Loucy (cell line): ENCODE data around the gene RAB7B.

Source experiments
- H2AFZ ChIP-seq: fragments of 200-600 bp; sonication (generic); 2 replicates; pipeline ENCODE4 v1.6.0; 2016; ENCODE audit warnings: antibody characterized with exemption, mild to moderate bottlenecking, low read length, moderate library complexity
- H3F3A ChIP-seq: fragments of 200-600 bp; 2 replicates; pipeline ENCODE4 v1.6.0; 2016; ENCODE audit warnings: antibody characterized with exemption, low read depth, mild to moderate bottlenecking
- H3K27me3 ChIP-seq: fragments of 200-600 bp; sonication (generic); 2 replicates; pipeline ENCODE4 v1.6.1; 2014; ENCODE audit warnings: low read length, mild to moderate bottlenecking; ENCODE audit not compliant: insufficient read depth, poor library complexity, severe bottlenecking
- H3K36me3 ChIP-seq: fragments of 200-600 bp; sonication (generic); 2 replicates; pipeline ENCODE4 v1.6.1; 2016; ENCODE audit warnings: low read length; ENCODE audit not compliant: insufficient read depth
- H3K4me1 ChIP-seq: fragments of 200-600 bp; sonication (generic); 2 replicates; pipeline ENCODE4 v1.5.1; 2014; ENCODE audit warnings: low read length, mild to moderate bottlenecking; ENCODE audit not compliant: insufficient read depth, poor library complexity, severe bottlenecking
- H3K4me2 ChIP-seq: fragments of 200-600 bp; sonication (generic); 2 replicates; pipeline ENCODE4 v1.6.0; 2014; ENCODE audit warnings: antibody characterized with exemption, low read length, low read depth, mild to moderate bottlenecking; ENCODE audit not compliant: poor library complexity, severe bottlenecking
- H3K4me3 ChIP-seq: fragments of 200-600 bp; sonication (generic); 2 replicates; pipeline ENCODE4 v1.5.1; 2014; ENCODE audit warnings: low read length, mild to moderate bottlenecking, mixed read lengths; ENCODE audit not compliant: poor library complexity, severe bottlenecking
- H3K79me2 ChIP-seq: fragments of 200-600 bp; sonication (generic); 2 replicates; pipeline ENCODE4 v1.6.1; 2014; ENCODE audit warnings: low read length; ENCODE audit not compliant: insufficient read depth
- H3K9ac ChIP-seq: fragments of 200-600 bp; sonication (generic); 2 replicates; pipeline ENCODE4 v1.6.0; 2014; ENCODE audit warnings: mild to moderate bottlenecking, low read depth, low read length, moderate library complexity; ENCODE audit not compliant: poor library complexity, severe bottlenecking
- H3K9me2 ChIP-seq: fragments of 200-600 bp; sonication (generic); replicated peaks from 2 replicates; pipeline ENCODE4 v1.6.1; 2016; ENCODE audit warnings: low read depth, low read length, mixed read lengths
- H3K9me3 ChIP-seq: fragments of 200-600 bp; sonication (generic); 2 replicates; pipeline ENCODE4 v1.6.1; 2014; ENCODE audit warnings: mild to moderate bottlenecking, antibody characterized with exemption, low read length, low read depth; ENCODE audit not compliant: insufficient read depth
- H4K20me1 ChIP-seq: fragments of 200-600 bp; sonication (generic); 2 replicates; pipeline ENCODE4 v1.6.0; 2014; ENCODE audit warnings: antibody characterized with exemption, low read length, mild to moderate bottlenecking; ENCODE audit not compliant: insufficient read depth, poor library complexity, severe bottlenecking
- EZH2phosphoT487 ChIP-seq: fragments of 200-600 bp; IDR thresholded peaks from 2 replicates; pipeline ENCODE4 v1.6.1; 2018; ENCODE audit warnings: antibody characterized with exemption, mild to moderate bottlenecking, moderate library complexity, borderline replicate concordance
- TF ChIP-seq, protein P1 (sequence below): fragments of 200-600 bp; sonication (generic); conservative IDR thresholded peaks from 2 replicates; pipeline ENCODE4 v1.5.1; 2014; ENCODE audit warnings: mild to moderate bottlenecking, antibody characterized with exemption, low read length

RAB7B gene

DNA sequence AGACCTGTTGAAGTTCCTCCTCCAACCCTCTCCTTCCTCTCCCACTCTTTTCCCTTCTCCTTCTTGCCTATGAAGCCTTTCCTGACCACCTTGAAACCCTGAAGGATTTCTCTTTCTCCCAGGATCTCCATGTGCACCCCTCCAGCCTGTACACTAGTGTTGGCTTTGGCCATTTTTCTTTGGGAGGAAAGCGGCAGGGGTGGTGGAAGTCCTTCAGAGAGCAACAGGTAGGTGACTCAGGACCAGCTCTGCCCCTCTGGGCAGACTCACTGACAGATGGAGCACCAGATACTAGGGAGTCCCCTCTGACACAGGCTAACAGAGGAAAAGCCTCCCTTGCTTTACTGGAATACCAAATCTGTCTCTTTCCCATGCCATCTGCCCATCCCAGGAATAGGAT is 64.5 kb downstream of the RAB7B start:
- H3F3A ChIP-seq, result no peaks in the 10 kb centered on the region
- H3K9me2 ChIP-seq, result no peaks in the 10 kb centered on the region
- no peak overlapping the region for H3K4me3 ChIP-seq
- no peaks in the 10 kb centered on the region for H3K9me3 ChIP-seq
- peaks cover 14% of the 10 kb centered on the region for H3K4me1 ChIP-seq
- TF ChIP-seq, protein P1, sequence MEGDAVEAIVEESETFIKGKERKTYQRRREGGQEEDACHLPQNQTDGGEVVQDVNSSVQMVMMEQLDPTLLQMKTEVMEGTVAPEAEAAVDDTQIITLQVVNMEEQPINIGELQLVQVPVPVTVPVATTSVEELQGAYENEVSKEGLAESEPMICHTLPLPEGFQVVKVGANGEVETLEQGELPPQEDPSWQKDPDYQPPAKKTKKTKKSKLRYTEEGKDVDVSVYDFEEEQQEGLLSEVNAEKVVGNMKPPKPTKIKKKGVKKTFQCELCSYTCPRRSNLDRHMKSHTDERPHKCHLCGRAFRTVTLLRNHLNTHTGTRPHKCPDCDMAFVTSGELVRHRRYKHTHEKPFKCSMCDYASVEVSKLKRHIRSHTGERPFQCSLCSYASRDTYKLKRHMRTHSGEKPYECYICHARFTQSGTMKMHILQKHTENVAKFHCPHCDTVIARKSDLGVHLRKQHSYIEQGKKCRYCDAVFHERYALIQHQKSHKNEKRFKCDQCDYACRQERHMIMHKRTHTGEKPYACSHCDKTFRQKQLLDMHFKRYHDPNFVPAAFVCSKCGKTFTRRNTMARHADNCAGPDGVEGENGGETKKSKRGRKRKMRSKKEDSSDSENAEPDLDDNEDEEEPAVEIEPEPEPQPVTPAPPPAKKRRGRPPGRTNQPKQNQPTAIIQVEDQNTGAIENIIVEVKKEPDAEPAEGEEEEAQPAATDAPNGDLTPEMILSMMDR, result no peak
- no peak for TF ChIP-seq EZH2phosphoT487
- H2AFZ ChIP-seq, result no peak overlapping the region
- H3K36me3 ChIP-seq, result no peaks in the 10 kb centered on the region
- no peaks in the 10 kb centered on the region for H3K79me2 ChIP-seq
- no peak overlapping the region for H3K9ac ChIP-seq
- no peaks in the 10 kb centered on the region for H3K27me3 ChIP-seq
- H4K20me1 ChIP-seq, result no peaks in the 10 kb centered on the region
- no peak overlapping the region for H3K4me2 ChIP-seq

DNA sequence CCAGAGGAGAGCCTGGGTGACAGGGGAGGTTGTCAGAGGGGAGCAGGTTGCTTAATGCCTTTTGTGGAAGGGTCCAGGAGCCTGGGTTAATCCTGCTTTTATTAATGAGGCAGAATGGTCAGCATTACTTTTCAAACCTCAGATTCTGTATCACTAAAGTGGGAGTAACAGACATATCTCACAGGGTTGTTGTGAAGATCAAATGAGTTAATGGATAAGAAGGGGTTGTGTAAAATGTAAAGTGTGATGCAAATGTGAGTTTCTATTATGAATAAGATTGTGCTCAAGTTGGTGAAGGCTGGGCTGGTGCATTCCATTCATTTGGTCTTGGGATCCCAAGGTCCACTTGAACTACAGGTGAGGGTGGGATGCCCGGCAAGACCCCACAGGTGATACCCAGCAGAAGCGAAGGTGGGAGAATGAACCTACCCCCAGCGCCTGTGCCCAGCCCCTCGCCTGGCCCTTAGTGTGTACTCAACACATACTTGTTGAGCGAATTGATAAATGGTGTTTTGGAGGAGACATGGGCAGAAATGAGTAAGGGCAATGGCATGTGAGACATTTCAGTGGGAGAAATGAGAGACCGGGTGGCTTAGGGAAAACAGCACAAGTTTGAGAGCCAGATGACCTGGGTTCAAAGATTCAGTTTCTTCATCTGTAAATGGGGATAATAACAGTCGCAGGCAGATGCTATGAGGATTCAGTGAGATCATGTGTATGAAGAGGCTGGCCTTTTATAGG is 66.2 kb downstream of the RAB7B start:
- TF ChIP-seq, protein P1, result no peak
- no peak for TF ChIP-seq EZH2phosphoT487
- no peak overlapping the region for H3K4me3 ChIP-seq
- no peaks in the 10 kb centered on the region for H3K9me2 ChIP-seq
- no peak overlapping the region for H3K4me2 ChIP-seq
- no peaks in the 10 kb centered on the region for H3F3A ChIP-seq
- H3K36me3 ChIP-seq, result no peaks in the 10 kb centered on the region
- H4K20me1 ChIP-seq, result no peaks in the 10 kb centered on the region
- H2AFZ ChIP-seq, result no peak overlapping the region
- H3K9me3 ChIP-seq, result no peaks in the 10 kb centered on the region
- H3K4me1 ChIP-seq, result peaks cover 6% of the 10 kb centered on the region
- H3K9ac ChIP-seq, result no peak overlapping the region
- H3K27me3 ChIP-seq, result no peaks in the 10 kb centered on the region
- H3K79me2 ChIP-seq, result no peaks in the 10 kb centered on the region

DNA sequence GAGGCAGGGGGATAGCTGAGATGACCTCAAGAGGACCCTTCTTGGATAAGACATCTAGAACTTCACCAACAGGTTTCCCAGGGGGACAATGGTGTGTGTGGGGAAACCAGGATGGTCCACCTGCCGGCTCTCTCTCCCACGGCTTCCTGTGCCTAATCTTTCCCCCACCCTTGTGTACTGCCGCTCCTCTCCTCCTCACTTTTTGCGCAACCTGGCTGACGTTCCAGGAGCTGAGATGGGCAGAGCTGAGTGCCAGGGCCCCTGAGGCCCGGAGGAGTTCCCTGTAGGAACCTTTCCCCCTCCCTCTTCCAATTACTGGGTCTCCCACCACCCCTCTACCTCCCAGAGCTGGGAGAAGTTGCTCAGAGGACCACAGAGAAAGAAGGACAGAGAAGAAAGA is 66.9 kb downstream of the RAB7B start:
- Histone ChIP-seq H3K9ac (no peak overlapping the region), H3F3A (no peaks in the 10 kb centered on the region), H3K9me2 (no peaks in the 10 kb centered on the region), H3K4me1 (peaks cover 6% of the 10 kb centered on the region), H3K4me2 (no peak overlapping the region), H3K4me3 (no peak overlapping the region), H3K79me2 (no peaks in the 10 kb centered on the region), H3K9me3 (no peaks in the 10 kb centered on the region), H4K20me1 (no peaks in the 10 kb centered on the region), H2AFZ (no peak overlapping the region), H3K36me3 (no peaks in the 10 kb centered on the region), H3K27me3 (no peaks in the 10 kb centered on the region)
- no peak for TF ChIP-seq EZH2phosphoT487

DNA sequence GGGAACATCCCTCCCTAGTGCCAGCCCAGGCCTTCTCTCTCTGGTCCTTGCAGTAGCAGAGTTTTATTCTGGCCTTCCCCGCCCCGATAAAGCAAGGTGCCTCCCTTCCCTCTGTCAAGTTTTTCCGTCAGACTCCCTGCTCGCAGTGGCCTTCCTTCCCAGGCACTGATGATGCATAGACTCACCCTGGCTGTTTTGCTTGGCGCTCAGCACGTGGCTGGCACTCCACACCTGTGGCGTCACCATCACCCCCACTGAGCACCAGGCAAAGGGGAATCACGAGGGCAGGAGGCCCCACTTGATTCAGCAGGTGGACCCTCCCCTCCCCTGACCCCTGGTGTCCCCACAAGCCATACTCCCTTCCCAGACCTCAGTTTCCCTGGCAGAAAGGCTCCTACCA is 67.3 kb downstream of the RAB7B start:
- H3K4me2 ChIP-seq, result no peak overlapping the region
- H3K9ac ChIP-seq, result no peak overlapping the region
- H3K9me3 ChIP-seq, result no peaks in the 10 kb centered on the region
- H3K4me3 ChIP-seq, result no peak overlapping the region
- no peaks in the 10 kb centered on the region for H3K27me3 ChIP-seq
- H3K79me2 ChIP-seq, result no peaks in the 10 kb centered on the region
- no peaks in the 10 kb centered on the region for H3K9me2 ChIP-seq
- no peak overlapping the region for H2AFZ ChIP-seq
- H3F3A ChIP-seq, result no peaks in the 10 kb centered on the region
- H3K4me1 ChIP-seq, result peaks cover 6% of the 10 kb centered on the region
- H3K36me3 ChIP-seq, result no peaks in the 10 kb centered on the region
- TF ChIP-seq, protein P1, result no peak
- no peak for TF ChIP-seq EZH2phosphoT487
- no peaks in the 10 kb centered on the region for H4K20me1 ChIP-seq
